Measurements from ENCODE around the gene CD207.
"Not testable (repeated sequence)": the region's sequence is repeated elsewhere in the genome, so short reads cannot be mapped to it uniquely, and the experiment has no call there.

CD207 gene

DNA sequence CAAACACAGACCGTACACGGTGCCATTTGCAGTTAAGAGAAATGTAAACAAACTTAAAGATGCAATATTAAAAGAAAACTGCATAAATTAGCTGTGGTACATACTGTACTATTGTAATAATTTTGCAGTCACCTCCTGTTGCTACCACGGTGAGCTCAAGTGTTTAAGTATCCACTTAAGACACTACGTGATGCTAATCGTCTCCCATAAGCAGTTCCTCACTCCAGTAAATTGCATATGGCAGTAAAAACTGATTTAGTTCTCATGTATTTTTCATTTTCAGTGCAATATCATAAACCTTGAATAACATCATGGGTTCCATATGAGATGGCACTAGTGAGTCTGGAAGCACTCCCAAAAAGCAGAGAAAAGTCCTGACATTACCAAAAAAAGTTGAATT, 29.6 kb downstream of the CD207 start:
- DNase-seq (ENCODE audit: insufficient read length, low spot score) (no peak), FAIRE-seq (no peak)
- no peak for TF ChIP-seq CTCF (IDR thresholded peaks at IDR 0.05; ENCODE audit: insufficient read depth, missing control alignments)

GRCh38 chr2:70801607-70802263, 33.9 kb downstream of the CD207 start:
- FAIRE-seq: no peak
- DNase-seq (ENCODE audit: insufficient read length, low spot score): no peak
- TF ChIP-seq CTCF (IDR thresholded peaks at IDR 0.05; ENCODE audit: insufficient read depth, missing control alignments): no peak

- DNase-seq (ENCODE audit: insufficient read length, low spot score) (no peak), FAIRE-seq (no peak)
- no peak for TF ChIP-seq CTCF (IDR thresholded peaks at IDR 0.05; ENCODE audit: insufficient read depth, missing control alignments)
Observed at GRCh38 chr2:70799706-70800105, 35.9 kb downstream of the CD207 start.

DNA sequence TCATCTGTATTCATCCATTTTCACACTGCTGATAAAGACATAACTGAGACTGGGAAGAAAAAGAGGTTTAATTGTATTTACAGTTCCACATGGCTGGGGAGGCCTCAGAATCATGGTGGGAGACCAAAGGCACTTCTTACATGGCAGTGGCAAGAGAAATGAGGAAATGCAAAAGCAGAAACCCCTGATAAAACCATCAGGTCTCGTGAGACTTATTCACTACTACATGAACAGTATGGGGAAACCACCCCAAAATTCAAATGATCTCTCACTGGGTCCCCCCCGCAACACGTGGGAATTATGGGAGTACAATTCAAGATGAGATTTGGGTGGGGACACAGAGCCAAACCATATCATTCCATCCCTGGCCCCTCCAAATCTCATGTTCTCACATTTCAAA, 37.6 kb downstream of the CD207 start:
- DNase-seq (ENCODE audit: insufficient read length, low spot score); FAIRE-seq: not testable (repeated sequence)

GRCh38 chr2:70797506-70797905, 38.1 kb downstream of the CD207 start:
- DNase-seq (ENCODE audit: insufficient read length, low spot score): no peak
- TF ChIP-seq CTCF (IDR thresholded peaks at IDR 0.05; ENCODE audit: insufficient read depth, missing control alignments): no peak
- FAIRE-seq: no peak

DNA sequence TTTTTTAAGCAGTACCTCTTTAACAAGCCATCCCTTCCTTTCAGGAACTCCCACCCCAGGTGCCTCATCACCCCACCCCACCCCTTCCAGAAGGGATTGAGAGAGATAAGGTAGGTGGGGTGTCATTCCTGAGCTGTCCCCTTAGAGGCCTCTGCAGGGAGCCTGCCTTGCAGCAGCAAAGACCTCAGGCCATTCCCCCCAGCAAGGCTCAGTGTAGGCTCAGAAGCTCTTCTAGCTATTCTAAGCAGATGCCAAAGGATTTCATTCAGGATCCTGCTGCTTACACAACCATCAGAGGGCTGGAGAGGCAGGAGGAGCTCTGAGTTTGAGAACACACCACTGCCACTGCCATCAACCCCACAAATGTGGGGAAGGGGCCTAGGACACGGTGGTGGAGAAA, 39.4 kb downstream of the CD207 start:
- TF ChIP-seq CTCF (IDR thresholded peaks at IDR 0.05; ENCODE audit: insufficient read depth, missing control alignments): no peak
- no peak for DNase-seq (ENCODE audit: insufficient read length, low spot score)
- no peak for FAIRE-seq

DNA sequence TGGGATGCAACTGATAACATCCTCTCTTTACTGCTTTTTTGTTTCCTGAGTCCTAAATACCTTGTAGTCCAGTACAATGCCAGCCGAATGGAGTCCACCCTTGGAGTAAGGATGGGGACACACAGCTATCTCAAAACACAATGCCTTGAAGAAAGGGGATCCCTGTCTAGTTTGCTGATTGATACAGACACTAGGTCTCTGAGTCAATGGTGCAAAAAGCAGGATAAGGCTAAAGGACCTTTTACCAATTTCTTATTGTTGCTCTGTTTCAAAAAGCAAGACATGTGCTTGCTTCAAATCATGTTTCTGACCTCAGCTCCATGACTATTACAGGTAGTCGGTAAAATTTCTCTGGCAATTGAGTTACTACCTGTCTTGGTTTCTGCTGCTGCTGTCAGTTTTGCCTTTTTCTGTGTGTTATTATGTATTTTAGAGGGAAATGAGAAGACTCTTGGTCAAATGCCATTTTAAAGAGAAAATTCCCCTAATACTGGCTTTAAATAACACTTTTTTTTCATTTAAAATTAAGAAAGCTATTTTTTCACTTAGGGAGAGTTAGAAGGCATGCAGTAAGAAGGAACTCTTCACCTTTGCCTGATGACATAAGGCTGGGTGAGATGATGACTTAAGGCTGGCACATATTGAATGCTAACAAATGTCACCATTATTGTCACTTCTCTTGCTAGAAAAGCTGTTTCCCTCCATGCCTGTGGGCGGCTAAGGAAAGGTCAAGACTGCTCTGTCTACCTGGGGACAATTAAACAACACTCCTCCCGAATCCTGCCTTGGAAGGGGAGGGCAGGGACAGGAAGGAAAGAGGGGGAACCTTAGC, 40.2 kb downstream of the CD207 start:
- DNase-seq (ENCODE audit: insufficient read length, low spot score) (no peak), FAIRE-seq (no peak)
- no peak for TF ChIP-seq CTCF (IDR thresholded peaks at IDR 0.05; ENCODE audit: insufficient read depth, missing control alignments)
